Esophagus squamous epithelium (tissue), 5 donors: ENCODE results near the gene KCNMB2. TPM values are rescaled to one million over a fixed set of nuclear protein-coding genes. Genes with fewer than 3 reads are reported as not detected.

Experiments used
- DNase-seq: peaks from one replicate; lab custom pipeline; 2025; lab: John Stamatoyannopoulos, UW
- H3K27ac ChIP-seq, 4 donors: fragments of 200-600 bp; sonication (generic); one replicate each; pipeline ENCODE4 v1.5.1; 2016 to 2019; ENCODE audit warnings: mild to moderate bottlenecking in 1 of 4
- H3K27me3 ChIP-seq, 4 donors: fragments of 200-600 bp; sonication (generic); 1 replicate in 3 of 4; 2 replicates in 1 of 4; pipeline versions ENCODE4 v1.5.1 to v1.6.0; 2017 to 2021; ENCODE audit warnings: antibody characterized with exemption in 1 of 4
- H3K36me3 ChIP-seq, 3 donors: fragments of 200-600 bp; sonication (generic); one replicate each; pipeline ENCODE4 v1.5.1; 2016 to 2019
- H3K4me1 ChIP-seq, 3 donors: fragments of 200-600 bp; sonication (generic); one replicate each; pipeline ENCODE4 v1.5.1; 2017 to 2019
- H3K4me3 ChIP-seq, 4 donors: fragments of 200-600 bp; sonication (generic); 1 replicate in 3 of 4; 2 replicates in 1 of 4; pipeline ENCODE4 v1.5.1; 2016 to 2019; ENCODE audit warnings: mild to moderate bottlenecking in 2 of 4, moderate library complexity in 1 of 4
- H3K9me3 ChIP-seq, 3 donors: fragments of 200-600 bp; sonication (generic); one replicate each; pipeline ENCODE4 v1.5.1; 2016 to 2019
- CTCF ChIP-seq, 6 experiments: fragments of 450-650 bp in 4 of 6; fragments of 200-600 bp in 2 of 6; sonication (generic) in 2 of 6; IDR thresholded peaks; one replicate each; pipeline ENCODE4 v1.5.1; 2016 to 2019; ENCODE audit warnings: antibody characterized with exemption in 6 of 6, mild to moderate bottlenecking in 4 of 6, moderate library complexity in 4 of 6
- POLR2A ChIP-seq, 4 donors: fragments of 450-650 bp; IDR thresholded peaks; one replicate each; pipeline ENCODE4 v1.6.1; 2017; ENCODE audit warnings: antibody characterized with exemption in 4 of 4, mild to moderate bottlenecking in 4 of 4, moderate library complexity in 3 of 4
- WGBS, 2 donors: methylation state at CpG; one replicate each; pipeline ENCODE4 v1.1.5; 2018; 5-methylcytosine and 5-hydroxymethylcytosine counted together
- intact Hi-C: fragments of 100-400 bp; cut with DNase I; formaldehyde crosslinking; loops from one replicate; pipeline ENCODE4 v1.15.0; 2022
- total RNA-seq, 4 donors: library from RNA; depleted of rRNA; stranded (reverse); fragments of >200 nt; gene quantifications; one replicate each; pipeline ENCODE4 v1.1.0, GENCODE V29; 2016
- donor health status: DM: yes; HTN: yes; CAD: no.

Gene KCNMB2
- total RNA-seq, 4 donors from 2014 or later = 0.19 TPM; not detected in 3

GRCh38 chr3:178875157-178875556, 338.9 kb downstream of the KCNMB2 start:
- Histone ChIP-seq H3K4me1 (no peaks in the 10 kb centered on the region), H3K9me3 (no peaks in the 10 kb centered on the region), H3K27ac (no peak overlapping the region), H3K36me3 (no peaks in the 10 kb centered on the region), H3K4me3 (no peak overlapping the region), H3K27me3 (no peaks in the 10 kb centered on the region)
- no peak for TF ChIP-seq POLR2A (IDR thresholded peaks at IDR 0.05)
- TF ChIP-seq CTCF (IDR thresholded peaks at IDR 0.05) = no peak
- 80 to 82% methylated on average over 1 of the region's 1 CpG for WGBS, 2 donors
- intact Hi-C loops = no loop called here
- no peak for DNase-seq

- H3K9me3 ChIP-seq = no peaks in the 10 kb centered on the region
- intact Hi-C loops = no loop called here
- H3K4me3 ChIP-seq = no peak overlapping the region
- H3K27me3 ChIP-seq = no peaks in the 10 kb centered on the region
- TF ChIP-seq POLR2A (IDR thresholded peaks at IDR 0.05) = no peak
- TF ChIP-seq CTCF (IDR thresholded peaks at IDR 0.05) = no peak
- WGBS, 2 donors = 46 to 54% methylated on average over 5 of the region's 5 CpGs
- H3K27ac ChIP-seq = no peak overlapping the region
- H3K36me3 ChIP-seq = no peaks in the 10 kb centered on the region
- DNase-seq = no peak
- no peaks in the 10 kb centered on the region for H3K4me1 ChIP-seq
Observed at GRCh38 chr3:178875836-178876235, 339.6 kb downstream of the KCNMB2 start.

DNA sequence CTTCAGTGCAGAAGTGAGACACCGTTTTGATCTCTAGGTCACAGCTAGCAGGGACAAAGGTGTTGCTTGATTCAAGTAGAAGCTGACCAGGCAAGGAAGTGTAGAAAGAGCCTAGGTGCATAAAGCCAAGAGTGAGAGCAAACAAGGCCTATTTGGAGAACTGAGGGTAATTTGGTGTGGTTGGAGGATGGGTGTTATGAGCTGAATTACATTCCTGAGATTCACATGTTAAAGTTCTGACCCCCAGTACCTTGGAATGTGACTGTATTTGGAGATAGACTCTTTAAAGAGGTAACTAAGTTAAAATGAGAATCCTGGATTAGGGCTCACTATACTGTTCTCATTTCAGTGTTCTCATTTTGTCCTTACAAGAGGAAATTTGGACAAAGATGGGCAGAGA, 344.0 kb downstream of the KCNMB2 start:
- Histone ChIP-seq H3K36me3 (no peaks in the 10 kb centered on the region), H3K27ac (no peak overlapping the region), H3K9me3 (no peaks in the 10 kb centered on the region), H3K4me1 (no peaks in the 10 kb centered on the region), H3K27me3 (no peaks in the 10 kb centered on the region), H3K4me3 (no peak overlapping the region)
- DNase-seq = no peak
- 44 to 53% methylated on average over 1 of the region's 1 CpG for WGBS, 2 donors
- intact Hi-C loops = no loop called here
- TF ChIP-seq POLR2A (IDR thresholded peaks at IDR 0.05) (no peak), CTCF (IDR thresholded peaks at IDR 0.05) (no peak)
